Subcutaneous adipose tissue (tissue), 4 donors: ENCODE data around the gene SLIT3. TPM values are rescaled to one million over a fixed set of nuclear protein-coding genes. Genes with fewer than 3 reads are reported as not detected.

ENCODE experiments used
- CTCF ChIP-seq: fragments of 450-650 bp; IDR thresholded peaks from one replicate; pipeline ENCODE4 v1.5.1; 2016; ENCODE audit warnings: low read depth, mild to moderate bottlenecking, control low read depth, antibody characterized with exemption, moderate library complexity
- total RNA-seq, 4 donors: library from RNA; depleted of rRNA; stranded (reverse); fragments of >200 nt; gene quantifications; one replicate each; pipeline ENCODE4 v1.1.0, GENCODE V29; 2016

Gene SLIT3
- total RNA-seq, 4 donors from 2014 or later: 48.1 to 163 (median 83.2) TPM

GRCh38 chr5:168826246-168826725, 474.7 kb downstream of the SLIT3 start:
- TF ChIP-seq CTCF: no peak

- no peak for TF ChIP-seq CTCF
Measured at GRCh38 chr5:168822745-168823281, 478.1 kb downstream of the SLIT3 start.

GRCh38 chr5:168822248-168822744, 478.6 kb downstream of the SLIT3 start:
- no peak for TF ChIP-seq CTCF

GRCh38 chr5:168820874-168821273, 480.1 kb downstream of the SLIT3 start:
- no peak for TF ChIP-seq CTCF

GRCh38 chr5:168819004-168819621, 481.8 kb downstream of the SLIT3 start:
- TF ChIP-seq CTCF: no peak

- TF ChIP-seq CTCF: no peak
Measured at GRCh38 chr5:168818558-168818957, 482.4 kb downstream of the SLIT3 start.

- TF ChIP-seq CTCF: no peak
Measured at GRCh38 chr5:168817591-168817990, 483.3 kb downstream of the SLIT3 start.
